Cardiac fibroblast (primary cell): ENCODE results near the gene PDE4B.

Source experiments
- DNase-seq, 2 donors: peaks; one replicate each; pipeline versions ENCODE4 v3.0.0 to v3.0.0-alpha.2; 2010; ENCODE audit warnings: low read depth in 2 of 2
- H3K4me3 ChIP-seq, 2 donors: replicated peaks in 1 of 2; 1 replicate in 1 of 2; 2 replicates in 1 of 2; pipeline ENCODE4 v1.5.1; 2011; ENCODE audit warnings: low read depth in 2 of 2, low read length in 2 of 2, mild to moderate bottlenecking in 2 of 2, moderate library complexity in 1 of 2
- TF ChIP-seq, protein P1 (sequence below): IDR thresholded peaks from one replicate; pipeline ENCODE4 v1.5.1; 2011; ENCODE audit warnings: low read depth, mild to moderate bottlenecking, low read length, inconsistent platforms

Gene PDE4B

DNA sequence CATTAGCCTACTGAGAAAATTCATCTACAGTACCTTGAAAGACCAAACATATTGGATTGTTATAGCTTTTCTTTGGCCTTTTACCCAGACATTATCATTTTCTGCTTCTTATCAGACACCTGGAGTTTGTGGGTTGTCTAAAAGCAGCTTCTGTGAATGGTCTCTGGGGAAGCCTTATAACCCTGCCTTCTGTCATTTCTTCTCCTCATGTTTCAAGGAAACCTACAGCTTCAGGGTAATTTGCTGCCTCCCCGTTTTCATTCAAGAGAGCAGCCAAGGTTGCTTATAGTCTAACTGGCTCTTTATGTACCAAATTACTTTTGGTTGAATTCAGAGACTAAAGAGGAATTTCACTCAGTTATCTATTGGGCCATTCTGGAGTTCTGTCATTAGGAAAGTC is 453.0 kb downstream of the PDE4B start:
- TF ChIP-seq, protein P1, sequence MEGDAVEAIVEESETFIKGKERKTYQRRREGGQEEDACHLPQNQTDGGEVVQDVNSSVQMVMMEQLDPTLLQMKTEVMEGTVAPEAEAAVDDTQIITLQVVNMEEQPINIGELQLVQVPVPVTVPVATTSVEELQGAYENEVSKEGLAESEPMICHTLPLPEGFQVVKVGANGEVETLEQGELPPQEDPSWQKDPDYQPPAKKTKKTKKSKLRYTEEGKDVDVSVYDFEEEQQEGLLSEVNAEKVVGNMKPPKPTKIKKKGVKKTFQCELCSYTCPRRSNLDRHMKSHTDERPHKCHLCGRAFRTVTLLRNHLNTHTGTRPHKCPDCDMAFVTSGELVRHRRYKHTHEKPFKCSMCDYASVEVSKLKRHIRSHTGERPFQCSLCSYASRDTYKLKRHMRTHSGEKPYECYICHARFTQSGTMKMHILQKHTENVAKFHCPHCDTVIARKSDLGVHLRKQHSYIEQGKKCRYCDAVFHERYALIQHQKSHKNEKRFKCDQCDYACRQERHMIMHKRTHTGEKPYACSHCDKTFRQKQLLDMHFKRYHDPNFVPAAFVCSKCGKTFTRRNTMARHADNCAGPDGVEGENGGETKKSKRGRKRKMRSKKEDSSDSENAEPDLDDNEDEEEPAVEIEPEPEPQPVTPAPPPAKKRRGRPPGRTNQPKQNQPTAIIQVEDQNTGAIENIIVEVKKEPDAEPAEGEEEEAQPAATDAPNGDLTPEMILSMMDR: no peak
- H3K4me3 ChIP-seq: no peak overlapping the region
- no peak for DNase-seq

DNA sequence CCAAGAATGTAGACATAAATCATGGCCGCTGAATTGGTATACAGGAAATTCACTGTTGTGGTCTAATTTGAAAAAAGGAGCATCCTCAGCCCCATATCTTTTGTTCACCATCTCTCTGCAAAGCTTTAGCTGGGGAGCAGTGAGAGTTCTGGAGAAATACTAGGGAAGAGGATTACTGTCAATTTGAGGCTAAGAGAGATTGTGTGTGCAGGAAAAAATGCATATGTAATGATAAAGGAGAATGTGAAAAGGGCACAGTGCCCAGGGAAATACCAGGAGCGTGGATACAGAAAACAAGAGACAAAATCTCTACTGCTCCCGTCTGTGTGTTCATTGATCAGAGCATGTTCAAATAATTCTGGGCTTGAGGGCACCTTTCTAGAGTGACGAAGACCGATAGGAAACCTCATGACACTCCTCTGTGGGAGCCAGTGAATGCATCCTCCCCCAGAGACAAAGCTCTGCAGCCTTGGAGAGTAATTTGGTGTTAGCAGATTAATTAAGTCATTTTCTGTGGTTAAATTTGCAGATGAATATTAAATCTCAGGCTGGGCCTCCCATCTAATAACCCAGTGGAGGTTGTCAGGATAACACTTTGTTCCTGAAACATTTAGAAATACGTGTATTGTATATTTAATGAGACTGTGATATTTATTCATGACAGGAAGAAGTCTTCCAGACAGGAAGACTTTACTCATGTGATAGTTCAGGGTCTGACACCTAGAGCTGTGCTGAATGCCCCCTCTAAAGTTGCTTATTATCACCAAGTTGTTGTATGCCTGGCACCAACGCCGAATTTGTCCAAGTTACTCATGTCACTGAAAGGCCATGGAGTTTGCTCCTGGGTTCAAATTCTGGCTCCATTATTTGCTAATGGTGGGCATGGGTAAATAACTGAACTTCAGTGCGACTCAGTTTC is 453.9 kb downstream of the PDE4B start:
- DNase-seq: peak in 1 of 2 donors; percentile 48
- TF ChIP-seq, protein P1: no peak
- H3K4me3 ChIP-seq: no peak overlapping the region

DNA sequence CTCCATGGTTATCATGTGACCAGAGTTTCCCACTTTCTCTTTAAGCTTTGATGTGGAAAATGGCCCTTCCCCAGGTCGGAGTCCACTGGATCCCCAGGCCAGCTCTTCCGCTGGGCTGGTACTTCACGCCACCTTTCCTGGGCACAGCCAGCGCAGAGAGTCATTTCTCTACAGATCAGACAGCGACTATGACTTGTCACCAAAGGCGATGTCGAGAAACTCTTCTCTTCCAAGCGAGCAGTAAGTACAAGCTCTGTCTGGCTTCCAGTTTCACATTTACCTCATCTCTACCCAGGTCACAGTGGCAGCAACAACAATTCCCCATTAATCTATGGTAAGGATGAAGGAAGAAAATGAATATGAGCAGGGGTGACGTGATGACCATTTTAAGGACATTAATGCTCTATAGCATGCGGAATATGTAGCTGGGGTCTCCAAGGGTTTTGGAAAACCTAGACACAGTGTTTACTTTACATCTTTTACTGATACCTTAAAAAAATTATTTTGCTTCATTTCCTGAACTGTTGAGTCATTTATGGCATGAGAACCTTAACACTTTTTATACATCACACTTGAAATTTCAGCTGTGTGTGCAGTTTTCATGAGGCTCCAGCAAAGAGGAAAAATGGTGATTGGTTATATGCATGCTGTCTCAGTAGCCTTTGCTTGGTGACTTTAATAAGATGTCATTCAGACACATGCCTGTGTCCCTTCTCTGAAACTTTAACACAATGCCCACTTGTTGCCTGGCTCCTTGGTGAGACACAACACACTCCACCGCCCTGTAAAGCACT is 454.9 kb downstream of the PDE4B start:
- DNase-seq: no peak
- TF ChIP-seq, protein P1: no peak
- no peak overlapping the region for H3K4me3 ChIP-seq

DNA sequence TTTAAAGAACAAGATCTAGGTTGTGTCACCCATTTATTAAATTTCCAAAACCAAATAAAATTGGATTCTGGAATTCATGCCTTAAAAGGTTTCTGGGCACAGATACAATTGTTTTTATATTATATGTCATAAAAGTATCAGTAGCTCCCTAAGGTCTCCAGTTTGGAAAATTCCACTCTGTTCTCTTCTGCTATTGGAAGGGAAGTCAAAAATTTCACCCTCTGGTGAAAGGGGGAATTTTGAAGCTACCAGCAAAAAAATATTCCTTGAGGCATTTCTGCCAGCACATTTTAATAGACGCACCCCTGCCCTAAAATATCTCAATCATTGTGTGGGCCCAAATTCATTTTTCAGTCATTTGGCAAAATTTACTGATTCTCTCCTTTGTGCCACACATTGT is 455.6 kb downstream of the PDE4B start:
- H3K4me3 ChIP-seq: no peak overlapping the region
- TF ChIP-seq, protein P1: no peak
- DNase-seq: no peak

DNA sequence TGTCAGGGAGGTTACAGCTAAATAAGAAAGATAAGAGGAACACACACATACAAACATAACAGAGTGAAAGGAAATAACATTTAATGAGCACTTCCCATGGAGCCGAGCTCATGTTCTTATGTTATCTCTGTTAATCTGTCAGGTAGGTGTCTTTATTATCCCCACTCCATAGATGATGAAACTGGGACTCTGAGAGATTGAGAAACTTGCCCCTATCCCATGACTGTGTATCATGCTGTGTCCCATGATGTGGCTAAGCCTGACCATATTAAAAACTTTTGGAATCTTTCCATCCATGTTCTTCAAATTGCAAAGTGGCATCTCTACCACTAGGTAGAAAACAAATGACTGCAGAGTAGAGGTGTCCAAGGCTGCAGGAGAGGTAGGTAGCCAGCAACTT is 456.1 kb downstream of the PDE4B start:
- no peak overlapping the region for H3K4me3 ChIP-seq
- TF ChIP-seq, protein P1: no peak
- peak in 1 of 2 donors; percentile 42 for DNase-seq

DNA sequence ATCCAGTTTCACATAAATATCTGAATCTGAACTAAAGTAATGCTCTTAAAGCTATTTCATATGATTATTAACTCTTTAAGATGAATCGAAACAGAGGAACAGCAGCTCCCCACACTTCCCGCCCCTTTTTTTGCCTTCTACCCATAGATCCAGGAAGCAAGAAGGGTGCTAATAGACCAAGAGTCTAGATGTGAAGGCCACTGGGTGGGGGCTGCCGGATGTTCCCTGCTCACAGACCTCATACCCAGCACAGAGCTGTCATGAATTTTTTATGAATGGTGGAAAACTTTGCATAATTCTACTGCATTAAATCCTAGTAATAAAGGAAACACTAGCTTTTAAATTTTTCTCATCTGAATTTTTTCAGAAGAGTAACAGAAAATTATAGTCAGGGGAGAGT is 457.4 kb downstream of the PDE4B start:
- DNase-seq: no peak
- TF ChIP-seq, protein P1: no peak
- H3K4me3 ChIP-seq: no peak overlapping the region
